GM23248 (cell line): ENCODE measurements around the gene SORT1. TPM values are rescaled to one million over a fixed set of nuclear protein-coding genes. Genes with fewer than 3 reads are reported as not detected.
A peak's percentile ranks its signal among the peaks of the same experiment; 100 is the strongest.

Source experiments
- DNase-seq: peaks from one replicate; pipeline ENCODE4 v3.0.0-alpha.2; 2015
- H2AFZ ChIP-seq: fragments of 200-600 bp; sonication (generic); 2 replicates; pipeline ENCODE4 v1.6.1; 2016; ENCODE audit warnings: antibody characterized with exemption
- H3F3A ChIP-seq: fragments of 200-600 bp; sonication (generic); 2 replicates; pipeline ENCODE4 v1.6.1; 2016; ENCODE audit warnings: mild to moderate bottlenecking, antibody characterized with exemption, mixed run types; ENCODE audit not compliant: insufficient read depth
- H3K27ac ChIP-seq: fragments of 200-600 bp; sonication (generic); 2 replicates; pipeline ENCODE4 v1.5.1; 2016; ENCODE audit warnings: mild to moderate bottlenecking
- H3K27me3 ChIP-seq: fragments of 200-600 bp; sonication (generic); replicated peaks from 2 replicates; pipeline ENCODE4 v1.6.1; 2016; ENCODE audit warnings: mild to moderate bottlenecking; ENCODE audit not compliant: insufficient read depth
- H3K36me3 ChIP-seq: fragments of 200-600 bp; sonication (generic); 2 replicates; pipeline ENCODE4 v1.6.1; 2016; ENCODE audit warnings: low read depth, mild to moderate bottlenecking
- H3K4me1 ChIP-seq: fragments of 200-600 bp; sonication (generic); 2 replicates; pipeline ENCODE4 v1.6.1; 2016; ENCODE audit warnings: mild to moderate bottlenecking; ENCODE audit not compliant: insufficient read depth
- H3K4me2 ChIP-seq: fragments of 200-600 bp; sonication (generic); one replicate; pipeline ENCODE4 v1.6.1; 2016; ENCODE audit warnings: mild to moderate bottlenecking; ENCODE audit not compliant: unreplicated experiment
- H3K4me3 ChIP-seq: fragments of 200-600 bp; sonication (generic); 2 replicates; pipeline ENCODE4 v1.5.1; 2016; ENCODE audit warnings: mild to moderate bottlenecking
- H3K79me2 ChIP-seq: fragments of 200-600 bp; sonication (generic); 2 replicates; pipeline ENCODE4 v1.6.1; 2016; ENCODE audit warnings: mild to moderate bottlenecking; ENCODE audit not compliant: insufficient read depth
- H3K9ac ChIP-seq: fragments of 200-600 bp; sonication (generic); 2 replicates; pipeline ENCODE4 v1.6.1; 2016; ENCODE audit warnings: mild to moderate bottlenecking
- H3K9me2 ChIP-seq: fragments of 200-600 bp; sonication (generic); 2 replicates; pipeline ENCODE4 v1.6.1; 2016; ENCODE audit warnings: mixed run types, mild to moderate bottlenecking, moderate library complexity; ENCODE audit not compliant: insufficient read depth
- H3K9me3 ChIP-seq: fragments of 200-600 bp; sonication (generic); one replicate; pipeline ENCODE4 v1.6.1; 2017; ENCODE audit warnings: low read depth
- H4K20me1 ChIP-seq: fragments of 200-600 bp; sonication (generic); 2 replicates; pipeline ENCODE4 v1.6.0; 2016; ENCODE audit not compliant: insufficient read depth
- EZH2 ChIP-seq: fragments of 200-600 bp; sonication (generic); IDR thresholded peaks from 2 replicates; pipeline ENCODE4 v1.6.1; 2018; ENCODE audit warnings: antibody characterized with exemption, mild to moderate bottlenecking; ENCODE audit not compliant: insufficient read depth, poor library complexity, severe bottlenecking
- EZH2phosphoT487 ChIP-seq: fragments of 200-600 bp; sonication (generic); IDR thresholded peaks from 2 replicates; pipeline ENCODE4 v1.6.1; 2018; ENCODE audit warnings: antibody characterized with exemption, moderate library complexity, mild to moderate bottlenecking, low read depth; ENCODE audit not compliant: insufficient read depth
- WGBS, 2 experiments: methylation state at CpG; one replicate each; pipeline ENCODE4 v1.1.6; 2015 to 2017; ENCODE audit warnings: low lambda C conversion rate in 2 of 2, low coverage in 1 of 2; ENCODE audit errors: missing lambda C conversion rate in 2 of 2; 5-methylcytosine and 5-hydroxymethylcytosine counted together
- in situ Hi-C: fragments of 300-500 bp; cut with MboI; formaldehyde crosslinking; loops from 2 replicates; pipeline ENCODE4 v1.15.0; 2020
- polyA plus RNA-seq: library from polyadenylated mRNA; unstranded; fragments of >200 nt; fragmentation: Nextera tagmentation; extraction: Ambion mirVana; gene quantifications from 2 replicates; pipeline ENCODE4 v1.2.1, GENCODE V29; 2016
- total RNA-seq: library from RNA; depleted of rRNA; stranded (reverse); fragments of >200 nt; shearing (Covaris generic); gene quantifications from 2 replicates; pipeline ENCODE4 v1.2.3, GENCODE V29; 2014

SORT1 gene
- total and polyA plus RNA-seq, 2 experiments from 2014 or later = 7.1 to 8.4 TPM

DNA sequence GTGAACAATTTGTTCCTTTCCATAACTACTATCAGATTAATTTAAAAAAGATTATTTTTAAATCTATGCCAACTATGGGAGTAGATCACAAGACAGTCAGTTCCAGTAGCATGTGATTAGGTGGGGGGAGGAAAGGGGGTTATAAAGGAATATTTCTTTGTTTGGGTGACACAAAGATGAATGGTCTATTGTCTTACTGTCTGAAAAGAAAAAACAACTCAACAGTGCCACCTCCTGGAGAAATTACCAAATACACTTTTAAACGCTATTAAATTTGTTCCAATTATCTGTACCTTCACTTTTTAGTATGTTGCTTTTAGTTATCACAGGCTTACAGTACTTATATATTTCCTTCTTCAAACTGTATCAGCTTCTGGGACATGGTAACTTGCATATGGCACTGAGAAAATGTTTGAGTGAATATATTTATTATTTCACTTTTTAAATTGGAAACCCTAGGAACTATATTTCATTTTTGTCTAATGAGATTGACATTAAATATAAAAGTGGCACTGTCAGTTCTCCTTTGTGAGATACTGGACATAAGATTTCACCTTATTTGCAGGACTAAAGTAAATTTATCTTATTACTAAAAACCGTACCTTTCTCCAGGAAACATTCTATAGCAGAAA lies 1.7 kb upstream of the SORT1 start:
- Histone ChIP-seq H3K79me2 (no peaks in the 10 kb centered on the region), H3K27ac (no peak overlapping the region), H3K9me3 (no peaks in the 10 kb centered on the region), H3K4me3 (no peak overlapping the region), H3K4me1 (no peaks in the 10 kb centered on the region), H3K9me2 (no peaks in the 10 kb centered on the region), H3K4me2 (no peak overlapping the region), H3K9ac (no peak overlapping the region), H3F3A (peaks cover 29% of the 10 kb centered on the region), H2AFZ (no peak overlapping the region), H3K36me3 (0 out of 2 replicates have a peak, but pooled peaks cover 15% of the 10 kb centered on the region), H4K20me1 (no peaks in the 10 kb centered on the region), H3K27me3 (no peaks in the 10 kb centered on the region)
- 6 to 15% methylated on average over 2 of the region's 2 CpGs for WGBS, 2 experiments
- in situ Hi-C loops = loop anchor here (5.0 kb wide), 1 partner anchor 122 kb away; no protein-coding TSS in a partner anchor
- TF ChIP-seq EZH2phosphoT487 (no peak), EZH2 (no peak)
- peak; percentile 51 for DNase-seq

GRCh38 chr1:109398343-109399225 lies 866 bp upstream of the SORT1 start:
- 57 to 61% methylated on average over 18 of the region's 18 CpGs for WGBS, 2 experiments
- Histone ChIP-seq H3K4me3 (peak overlapping the region; percentile 71), H3K4me1 (0 out of 2 replicates have a peak, but pooled peaks cover under 1% of the 10 kb centered on the region), H3K27me3 (no peaks in the 10 kb centered on the region), H3K9me3 (no peaks in the 10 kb centered on the region), H3K36me3 (0 out of 2 replicates have a peak, but pooled peaks cover 15% of the 10 kb centered on the region), H3K27ac (no peak overlapping the region), H3K4me2 (peak overlapping the region; percentile 93), H3K79me2 (no peaks in the 10 kb centered on the region), H3F3A (peaks cover 29% of the 10 kb centered on the region), H3K9me2 (no peaks in the 10 kb centered on the region), H3K9ac (peak overlapping the region; percentile 40; the same call in 1 of the 2 replicates), H2AFZ (peak overlapping the region; percentile 74), H4K20me1 (no peaks in the 10 kb centered on the region)
- TF ChIP-seq EZH2phosphoT487 = no peak
- TF ChIP-seq EZH2 = no peak
- in situ Hi-C loops = loop anchor here (5.0 kb wide), 1 partner anchor 121 kb away; no protein-coding TSS in a partner anchor
- no peak for DNase-seq

GRCh38 chr1:109396871-109397580 lies 692 bp downstream of the SORT1 start:
- no peak overlapping the region for H3K9ac ChIP-seq
- no peak overlapping the region; the same call in 1 of the 2 replicates for H2AFZ ChIP-seq
- DNase-seq = no peak

DNA sequence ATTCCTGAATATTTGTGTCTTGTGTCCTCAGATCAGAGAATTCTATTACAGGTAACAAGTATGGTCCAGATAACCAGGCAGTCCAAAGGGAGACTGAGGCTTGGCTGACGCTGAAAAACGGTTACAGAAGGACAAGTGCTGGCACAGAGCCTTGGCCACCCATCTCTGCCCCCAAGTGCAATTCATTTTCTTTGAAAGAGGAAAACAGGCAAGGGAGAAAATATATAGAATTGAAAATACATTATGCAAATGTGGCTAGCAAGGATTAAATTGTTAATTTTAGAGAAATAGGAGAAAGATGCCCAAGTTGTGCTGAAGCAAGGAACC lies 1.2 kb downstream of the SORT1 start:
- H3K79me2 ChIP-seq = no peaks in the 10 kb centered on the region
- H3K27ac ChIP-seq = no peak overlapping the region
- H3K9ac ChIP-seq = no peak overlapping the region
- no peaks in the 10 kb centered on the region for H3K9me3 ChIP-seq
- H3K4me2 ChIP-seq = no peak overlapping the region
- no peak overlapping the region for H2AFZ ChIP-seq
- H3K4me3 ChIP-seq = peak overlapping the region; percentile 71; the same call in 1 of the 2 replicates
- H3K4me1 ChIP-seq = peaks cover 21% of the 10 kb centered on the region
- no peaks in the 10 kb centered on the region for H3K36me3 ChIP-seq
- in situ Hi-C loops = loop anchor here (5.0 kb wide), 1 partner anchor 119 kb away; no protein-coding TSS in a partner anchor
- no peaks in the 10 kb centered on the region for H3K9me2 ChIP-seq
- TF ChIP-seq EZH2 (no peak), EZH2phosphoT487 (no peak)
- no peaks in the 10 kb centered on the region for H4K20me1 ChIP-seq
- H3K27me3 ChIP-seq = no peaks in the 10 kb centered on the region
- 70 to 75% methylated on average over 2 of the region's 2 CpGs for WGBS, 2 experiments
- no peak for DNase-seq
- peaks cover 48% of the 10 kb centered on the region for H3F3A ChIP-seq

More at GRCh38 chr1:109396871-109397580, 692 bp downstream of the SORT1 start:
- Histone ChIP-seq H3K79me2 (no peaks in the 10 kb centered on the region), H3K4me1 (peaks cover 16% of the 10 kb centered on the region), H3F3A (peaks cover 43% of the 10 kb centered on the region), H3K9me3 (no peaks in the 10 kb centered on the region), H3K4me3 (peak overlapping the region; percentile 71), H3K36me3 (0 out of 2 replicates have a peak, but pooled peaks cover 2% of the 10 kb centered on the region), H3K4me2 (peak overlapping the region; percentile 93), H3K27ac (no peak overlapping the region), H3K27me3 (no peaks in the 10 kb centered on the region), H3K9me2 (no peaks in the 10 kb centered on the region), H4K20me1 (no peaks in the 10 kb centered on the region)
- in situ Hi-C loops = loop anchor here (5.0 kb wide), 1 partner anchor 120 kb away; no protein-coding TSS in a partner anchor
- TF ChIP-seq EZH2phosphoT487 = no peak
- TF ChIP-seq EZH2 = no peak
- WGBS, 2 experiments = 26 to 43% methylated on average over 23 to 37 of the region's 46 CpGs
